GM12801 (cell line): ENCODE data around the gene NPR2.

Source experiments
- TF ChIP-seq, protein P1 (sequence below): IDR thresholded peaks from one replicate; pipeline ENCODE4 v1.5.1; 2011; ENCODE audit warnings: control low read depth; ENCODE audit not compliant: insufficient read length; ENCODE audit errors: extremely low read depth

Gene NPR2

GRCh38 chr9:35835216-35835632 lies 43.8 kb downstream of the NPR2 start:
- TF ChIP-seq, protein P1, sequence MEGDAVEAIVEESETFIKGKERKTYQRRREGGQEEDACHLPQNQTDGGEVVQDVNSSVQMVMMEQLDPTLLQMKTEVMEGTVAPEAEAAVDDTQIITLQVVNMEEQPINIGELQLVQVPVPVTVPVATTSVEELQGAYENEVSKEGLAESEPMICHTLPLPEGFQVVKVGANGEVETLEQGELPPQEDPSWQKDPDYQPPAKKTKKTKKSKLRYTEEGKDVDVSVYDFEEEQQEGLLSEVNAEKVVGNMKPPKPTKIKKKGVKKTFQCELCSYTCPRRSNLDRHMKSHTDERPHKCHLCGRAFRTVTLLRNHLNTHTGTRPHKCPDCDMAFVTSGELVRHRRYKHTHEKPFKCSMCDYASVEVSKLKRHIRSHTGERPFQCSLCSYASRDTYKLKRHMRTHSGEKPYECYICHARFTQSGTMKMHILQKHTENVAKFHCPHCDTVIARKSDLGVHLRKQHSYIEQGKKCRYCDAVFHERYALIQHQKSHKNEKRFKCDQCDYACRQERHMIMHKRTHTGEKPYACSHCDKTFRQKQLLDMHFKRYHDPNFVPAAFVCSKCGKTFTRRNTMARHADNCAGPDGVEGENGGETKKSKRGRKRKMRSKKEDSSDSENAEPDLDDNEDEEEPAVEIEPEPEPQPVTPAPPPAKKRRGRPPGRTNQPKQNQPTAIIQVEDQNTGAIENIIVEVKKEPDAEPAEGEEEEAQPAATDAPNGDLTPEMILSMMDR = no peak

DNA sequence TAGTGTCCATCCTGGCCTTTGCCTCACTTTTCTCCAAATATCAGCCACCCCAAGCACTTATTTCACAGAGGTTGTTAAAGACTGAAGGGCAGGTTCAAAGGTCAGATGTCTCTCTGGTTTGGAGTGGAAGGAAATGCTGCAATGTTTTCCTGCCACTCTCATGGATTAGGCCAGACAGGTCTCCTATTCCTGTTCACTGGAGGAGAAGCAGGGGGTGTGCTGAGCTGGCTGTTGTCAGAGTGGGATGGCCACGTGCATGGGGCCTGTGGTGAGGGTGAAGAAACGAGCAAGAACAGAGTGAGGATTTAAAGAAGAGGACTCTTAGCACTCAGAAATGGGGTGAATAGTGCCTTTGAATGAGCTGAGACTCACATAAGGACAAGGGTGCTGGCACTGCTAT lies 44.4 kb downstream of the NPR2 start:
- TF ChIP-seq, protein P1 = no peak

GRCh38 chr9:35836595-35836994 lies 45.2 kb downstream of the NPR2 start:
- TF ChIP-seq, protein P1 = no peak

- TF ChIP-seq, protein P1 = no peak
Measured at GRCh38 chr9:35839926-35840325, 48.5 kb downstream of the NPR2 start.

- TF ChIP-seq, protein P1 = no peak
Measured at GRCh38 chr9:35840881-35841644, 49.7 kb downstream of the NPR2 start.

DNA sequence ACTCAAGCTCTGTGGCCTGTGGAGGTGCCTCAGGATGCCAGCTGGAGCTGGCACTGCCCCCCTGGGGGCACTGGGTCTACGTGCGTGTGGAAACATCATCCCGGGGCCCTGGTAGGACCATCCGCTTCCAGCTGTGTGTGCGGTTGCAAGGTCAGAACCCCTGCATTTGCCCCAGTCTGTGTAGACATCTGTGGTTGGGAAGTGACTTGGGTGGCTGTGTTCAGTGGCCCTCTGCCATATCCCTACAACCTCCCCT lies 50.2 kb downstream of the NPR2 start:
- TF ChIP-seq, protein P1 = no peak

DNA sequence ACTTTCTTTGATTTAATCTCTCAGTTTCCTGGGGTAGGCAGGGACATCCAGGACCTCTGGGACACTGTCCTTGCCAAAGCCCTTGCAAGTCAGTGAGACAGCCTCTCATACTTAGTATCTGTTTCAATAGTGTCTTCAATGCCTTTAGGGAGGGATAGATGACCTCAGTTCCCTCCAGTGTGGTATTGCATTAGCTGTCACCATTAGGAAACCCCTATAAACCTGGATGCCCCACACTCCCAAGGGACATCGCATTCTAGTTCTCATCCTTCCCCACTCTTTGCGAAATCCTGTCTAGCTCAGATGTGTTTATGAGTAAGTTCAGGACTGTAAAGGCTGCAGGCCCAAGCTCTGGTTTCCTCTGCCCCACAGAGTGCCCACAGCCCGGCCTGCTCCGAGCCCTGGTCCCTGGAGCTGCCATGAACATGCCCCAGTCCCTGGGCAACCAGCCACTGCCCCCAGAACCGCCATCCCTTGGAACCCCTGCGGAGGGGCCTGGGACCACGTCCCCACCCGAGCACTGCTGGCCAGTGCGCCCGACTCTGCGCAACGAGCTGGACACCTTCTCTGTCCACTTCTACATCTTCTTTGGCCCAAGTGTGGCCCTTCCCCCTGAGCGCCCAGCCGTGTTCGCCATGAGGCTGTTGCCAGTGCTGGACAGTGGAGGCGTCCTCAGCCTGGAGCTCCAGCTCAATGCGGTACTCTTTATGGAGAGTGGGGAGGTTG lies 50.8 kb downstream of the NPR2 start:
- TF ChIP-seq, protein P1 = no peak
